Measurements from ENCODE around the gene TNN. TPM values are rescaled to one million over a fixed set of nuclear protein-coding genes. Genes with fewer than 3 reads are reported as not detected.

Gene TNN
- total and polyA plus RNA-seq, 2 experiments from 2014 or later: 0.18 to 0.31 TPM

DNA sequence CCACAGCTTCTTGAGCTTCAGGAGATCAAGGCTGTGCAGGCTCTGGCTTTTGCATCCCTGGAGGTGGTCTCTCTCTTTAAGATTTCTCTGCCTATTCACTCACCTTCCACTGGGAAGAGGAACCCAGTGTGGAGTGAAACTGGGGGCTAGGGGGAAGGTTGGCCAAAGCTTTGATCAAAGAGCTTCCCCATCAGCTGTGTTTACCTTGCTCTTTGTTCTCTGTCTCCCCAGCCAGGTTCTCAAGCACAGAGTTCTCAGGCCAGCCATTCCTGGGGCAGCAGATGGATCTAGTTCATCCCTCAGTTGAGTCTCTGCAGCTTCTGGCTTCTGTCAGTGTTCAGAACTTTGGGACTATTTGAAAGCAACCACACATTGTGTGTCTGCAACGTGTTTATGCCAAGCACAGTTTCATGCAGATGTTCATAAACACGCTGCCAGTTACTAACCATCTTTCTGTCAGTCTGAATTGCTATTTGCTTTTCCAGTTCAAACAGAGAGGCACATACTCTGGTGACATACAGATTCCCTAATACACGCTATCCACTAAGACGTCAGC is 27.2 kb upstream of the TNN start:
- H3K36me3 Mint-ChIP-seq (ENCODE audit: low read depth): no peaks in the 10 kb centered on the region
- no peaks in the 10 kb centered on the region for H3K27me3 ChIP-seq (ENCODE audit: insufficient read depth)
- H3F3A ChIP-seq (replicated peaks; ENCODE audit: low read depth): no peaks in the 10 kb centered on the region
- H3K4me3 Mint-ChIP-seq: no peak overlapping the region
- no peak overlapping the region for H3K27ac ChIP-seq (ENCODE audit: low read depth)
- no peak overlapping the region for H2AFZ ChIP-seq
- peaks cover 17% of the 10 kb centered on the region for H3K4me1 ChIP-seq (ENCODE audit: insufficient read depth)
- H3K9me2 ChIP-seq (ENCODE audit: insufficient read depth): 0 out of 2 replicates have a peak, but pooled peaks cover 2% of the 10 kb centered on the region
- DNase-seq (ENCODE audit: low spot score) (no peak), ATAC-seq (no peak)
- peaks cover 3% of the 10 kb centered on the region for H3K27me3 Mint-ChIP-seq (ENCODE audit: insufficient read depth, low read depth, poor library complexity)
- no peak overlapping the region for H3K4me2 ChIP-seq
- H3K4me3 ChIP-seq: no peak overlapping the region
- no peak for TF ChIP-seq NANOG (IDR thresholded peaks at IDR 0.05; ENCODE audit: borderline replicate concordance)
- no peak for TF ChIP-seq POLR2AphosphoS5 (IDR thresholded peaks at IDR 0.05; ENCODE audit: low read depth)
- no peak for TF ChIP-seq STAT1 (IDR thresholded peaks at IDR 0.05; ENCODE audit: unreplicated experiment)
- no peak for TF ChIP-seq JUNB (IDR thresholded peaks at IDR 0.05; ENCODE audit: unreplicated experiment)
- no peak for TF ChIP-seq ZNF331 (CRISPR knock-in tag; IDR thresholded peaks at IDR 0.05; ENCODE audit: low read depth)
- TF ChIP-seq, protein P1, sequence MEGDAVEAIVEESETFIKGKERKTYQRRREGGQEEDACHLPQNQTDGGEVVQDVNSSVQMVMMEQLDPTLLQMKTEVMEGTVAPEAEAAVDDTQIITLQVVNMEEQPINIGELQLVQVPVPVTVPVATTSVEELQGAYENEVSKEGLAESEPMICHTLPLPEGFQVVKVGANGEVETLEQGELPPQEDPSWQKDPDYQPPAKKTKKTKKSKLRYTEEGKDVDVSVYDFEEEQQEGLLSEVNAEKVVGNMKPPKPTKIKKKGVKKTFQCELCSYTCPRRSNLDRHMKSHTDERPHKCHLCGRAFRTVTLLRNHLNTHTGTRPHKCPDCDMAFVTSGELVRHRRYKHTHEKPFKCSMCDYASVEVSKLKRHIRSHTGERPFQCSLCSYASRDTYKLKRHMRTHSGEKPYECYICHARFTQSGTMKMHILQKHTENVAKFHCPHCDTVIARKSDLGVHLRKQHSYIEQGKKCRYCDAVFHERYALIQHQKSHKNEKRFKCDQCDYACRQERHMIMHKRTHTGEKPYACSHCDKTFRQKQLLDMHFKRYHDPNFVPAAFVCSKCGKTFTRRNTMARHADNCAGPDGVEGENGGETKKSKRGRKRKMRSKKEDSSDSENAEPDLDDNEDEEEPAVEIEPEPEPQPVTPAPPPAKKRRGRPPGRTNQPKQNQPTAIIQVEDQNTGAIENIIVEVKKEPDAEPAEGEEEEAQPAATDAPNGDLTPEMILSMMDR (conservative IDR thresholded peaks at IDR 0.05; ENCODE audit: low read depth in 2 of 2): no peak
- TF ChIP-seq EZH2 (IDR thresholded peaks at IDR 0.05; ENCODE audit: low read depth, unreplicated experiment): no peak
- TF ChIP-seq, protein P2, sequence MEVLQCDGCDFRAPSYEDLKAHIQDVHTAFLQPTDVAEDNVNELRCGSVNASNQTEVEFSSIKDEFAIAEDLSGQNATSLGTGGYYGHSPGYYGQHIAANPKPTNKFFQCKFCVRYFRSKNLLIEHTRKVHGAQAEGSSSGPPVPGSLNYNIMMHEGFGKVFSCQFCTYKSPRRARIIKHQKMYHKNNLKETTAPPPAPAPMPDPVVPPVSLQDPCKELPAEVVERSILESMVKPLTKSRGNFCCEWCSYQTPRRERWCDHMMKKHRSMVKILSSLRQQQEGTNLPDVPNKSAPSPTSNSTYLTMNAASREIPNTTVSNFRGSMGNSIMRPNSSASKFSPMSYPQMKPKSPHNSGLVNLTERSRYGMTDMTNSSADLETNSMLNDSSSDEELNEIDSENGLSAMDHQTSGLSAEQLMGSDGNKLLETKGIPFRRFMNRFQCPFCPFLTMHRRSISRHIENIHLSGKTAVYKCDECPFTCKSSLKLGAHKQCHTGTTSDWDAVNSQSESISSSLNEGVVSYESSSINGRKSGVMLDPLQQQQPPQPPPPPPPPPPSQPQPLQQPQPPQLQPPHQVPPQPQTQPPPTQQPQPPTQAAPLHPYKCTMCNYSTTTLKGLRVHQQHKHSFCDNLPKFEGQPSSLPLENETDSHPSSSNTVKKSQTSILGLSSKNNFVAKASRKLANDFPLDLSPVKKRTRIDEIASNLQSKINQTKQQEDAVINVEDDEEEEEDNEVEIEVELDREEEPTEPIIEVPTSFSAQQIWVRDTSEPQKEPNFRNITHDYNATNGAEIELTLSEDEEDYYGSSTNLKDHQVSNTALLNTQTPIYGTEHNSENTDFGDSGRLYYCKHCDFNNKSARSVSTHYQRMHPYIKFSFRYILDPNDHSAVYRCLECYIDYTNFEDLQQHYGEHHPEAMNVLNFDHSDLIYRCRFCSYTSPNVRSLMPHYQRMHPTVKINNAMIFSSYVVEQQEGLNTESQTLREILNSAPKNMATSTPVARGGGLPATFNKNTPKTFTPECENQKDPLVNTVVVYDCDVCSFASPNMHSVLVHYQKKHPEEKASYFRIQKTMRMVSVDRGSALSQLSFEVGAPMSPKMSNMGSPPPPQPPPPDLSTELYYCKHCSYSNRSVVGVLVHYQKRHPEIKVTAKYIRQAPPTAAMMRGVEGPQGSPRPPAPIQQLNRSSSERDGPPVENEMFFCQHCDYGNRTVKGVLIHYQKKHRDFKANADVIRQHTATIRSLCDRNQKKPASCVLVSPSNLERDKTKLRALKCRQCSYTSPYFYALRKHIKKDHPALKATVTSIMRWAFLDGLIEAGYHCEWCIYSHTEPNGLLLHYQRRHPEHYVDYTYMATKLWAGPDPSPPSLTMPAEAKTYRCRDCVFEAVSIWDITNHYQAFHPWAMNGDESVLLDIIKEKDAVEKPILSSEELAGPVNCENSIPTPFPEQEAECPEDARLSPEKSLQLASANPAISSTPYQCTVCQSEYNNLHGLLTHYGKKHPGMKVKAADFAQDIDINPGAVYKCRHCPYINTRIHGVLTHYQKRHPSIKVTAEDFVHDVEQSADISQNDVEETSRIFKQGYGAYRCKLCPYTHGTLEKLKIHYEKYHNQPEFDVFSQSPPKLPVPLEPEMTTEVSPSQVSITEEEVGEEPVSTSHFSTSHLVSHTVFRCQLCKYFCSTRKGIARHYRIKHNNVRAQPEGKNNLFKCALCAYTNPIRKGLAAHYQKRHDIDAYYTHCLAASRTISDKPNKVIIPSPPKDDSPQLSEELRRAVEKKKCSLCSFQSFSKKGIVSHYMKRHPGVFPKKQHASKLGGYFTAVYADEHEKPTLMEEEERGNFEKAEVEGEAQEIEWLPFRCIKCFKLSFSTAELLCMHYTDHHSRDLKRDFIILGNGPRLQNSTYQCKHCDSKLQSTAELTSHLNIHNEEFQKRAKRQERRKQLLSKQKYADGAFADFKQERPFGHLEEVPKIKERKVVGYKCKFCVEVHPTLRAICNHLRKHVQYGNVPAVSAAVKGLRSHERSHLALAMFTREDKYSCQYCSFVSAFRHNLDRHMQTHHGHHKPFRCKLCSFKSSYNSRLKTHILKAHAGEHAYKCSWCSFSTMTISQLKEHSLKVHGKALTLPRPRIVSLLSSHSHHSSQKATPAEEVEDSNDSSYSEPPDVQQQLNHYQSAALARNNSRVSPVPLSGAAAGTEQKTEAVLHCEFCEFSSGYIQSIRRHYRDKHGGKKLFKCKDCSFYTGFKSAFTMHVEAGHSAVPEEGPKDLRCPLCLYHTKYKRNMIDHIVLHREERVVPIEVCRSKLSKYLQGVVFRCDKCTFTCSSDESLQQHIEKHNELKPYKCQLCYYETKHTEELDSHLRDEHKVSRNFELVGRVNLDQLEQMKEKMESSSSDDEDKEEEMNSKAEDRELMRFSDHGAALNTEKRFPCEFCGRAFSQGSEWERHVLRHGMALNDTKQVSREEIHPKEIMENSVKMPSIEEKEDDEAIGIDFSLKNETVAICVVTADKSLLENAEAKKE (CRISPR knock-in tag; IDR thresholded peaks at IDR 0.05): no peak
- TF ChIP-seq CREB1 (CRISPR knock-in tag; IDR thresholded peaks at IDR 0.05; ENCODE audit: low read depth): no peak
- no peak for TF ChIP-seq EZH2phosphoT487 (IDR thresholded peaks at IDR 0.05; ENCODE audit: unreplicated experiment)
- TF ChIP-seq, protein P3, sequence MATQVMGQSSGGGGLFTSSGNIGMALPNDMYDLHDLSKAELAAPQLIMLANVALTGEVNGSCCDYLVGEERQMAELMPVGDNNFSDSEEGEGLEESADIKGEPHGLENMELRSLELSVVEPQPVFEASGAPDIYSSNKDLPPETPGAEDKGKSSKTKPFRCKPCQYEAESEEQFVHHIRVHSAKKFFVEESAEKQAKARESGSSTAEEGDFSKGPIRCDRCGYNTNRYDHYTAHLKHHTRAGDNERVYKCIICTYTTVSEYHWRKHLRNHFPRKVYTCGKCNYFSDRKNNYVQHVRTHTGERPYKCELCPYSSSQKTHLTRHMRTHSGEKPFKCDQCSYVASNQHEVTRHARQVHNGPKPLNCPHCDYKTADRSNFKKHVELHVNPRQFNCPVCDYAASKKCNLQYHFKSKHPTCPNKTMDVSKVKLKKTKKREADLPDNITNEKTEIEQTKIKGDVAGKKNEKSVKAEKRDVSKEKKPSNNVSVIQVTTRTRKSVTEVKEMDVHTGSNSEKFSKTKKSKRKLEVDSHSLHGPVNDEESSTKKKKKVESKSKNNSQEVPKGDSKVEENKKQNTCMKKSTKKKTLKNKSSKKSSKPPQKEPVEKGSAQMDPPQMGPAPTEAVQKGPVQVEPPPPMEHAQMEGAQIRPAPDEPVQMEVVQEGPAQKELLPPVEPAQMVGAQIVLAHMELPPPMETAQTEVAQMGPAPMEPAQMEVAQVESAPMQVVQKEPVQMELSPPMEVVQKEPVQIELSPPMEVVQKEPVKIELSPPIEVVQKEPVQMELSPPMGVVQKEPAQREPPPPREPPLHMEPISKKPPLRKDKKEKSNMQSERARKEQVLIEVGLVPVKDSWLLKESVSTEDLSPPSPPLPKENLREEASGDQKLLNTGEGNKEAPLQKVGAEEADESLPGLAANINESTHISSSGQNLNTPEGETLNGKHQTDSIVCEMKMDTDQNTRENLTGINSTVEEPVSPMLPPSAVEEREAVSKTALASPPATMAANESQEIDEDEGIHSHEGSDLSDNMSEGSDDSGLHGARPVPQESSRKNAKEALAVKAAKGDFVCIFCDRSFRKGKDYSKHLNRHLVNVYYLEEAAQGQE (IDR thresholded peaks at IDR 0.05; ENCODE audit: unreplicated experiment): no peak
- TF ChIP-seq ZNF114 (CRISPR knock-in tag; IDR thresholded peaks at IDR 0.05): no peak
- TF ChIP-seq, protein P4, sequence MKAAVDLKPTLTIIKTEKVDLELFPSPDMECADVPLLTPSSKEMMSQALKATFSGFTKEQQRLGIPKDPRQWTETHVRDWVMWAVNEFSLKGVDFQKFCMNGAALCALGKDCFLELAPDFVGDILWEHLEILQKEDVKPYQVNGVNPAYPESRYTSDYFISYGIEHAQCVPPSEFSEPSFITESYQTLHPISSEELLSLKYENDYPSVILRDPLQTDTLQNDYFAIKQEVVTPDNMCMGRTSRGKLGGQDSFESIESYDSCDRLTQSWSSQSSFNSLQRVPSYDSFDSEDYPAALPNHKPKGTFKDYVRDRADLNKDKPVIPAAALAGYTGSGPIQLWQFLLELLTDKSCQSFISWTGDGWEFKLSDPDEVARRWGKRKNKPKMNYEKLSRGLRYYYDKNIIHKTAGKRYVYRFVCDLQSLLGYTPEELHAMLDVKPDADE (IDR thresholded peaks at IDR 0.05): no peak
- no peaks in the 10 kb centered on the region for H3K79me2 ChIP-seq (replicated peaks; ENCODE audit: insufficient read depth)
- no peak overlapping the region for H3K27ac Mint-ChIP-seq
- peaks cover 28% of the 10 kb centered on the region for H3K4me1 Mint-ChIP-seq
- H4K20me1 ChIP-seq (replicated peaks; ENCODE audit: insufficient read depth): no peaks in the 10 kb centered on the region
- no peaks in the 10 kb centered on the region; the same call in 2 of the 3 replicates for H3K9me3 Mint-ChIP-seq
- no peaks in the 10 kb centered on the region for H3K36me3 ChIP-seq (ENCODE audit: insufficient read depth)

All from GM23338 (cell line).